KMS-11 (cell line): ENCODE data around the gene ADAMTS12.

Source experiments
- H2AFZ ChIP-seq: fragments of 200-600 bp; sonication (generic); 2 replicates; pipeline ENCODE4 v1.6.1; 2016; ENCODE audit warnings: antibody characterized with exemption, mixed run types, low read depth
- H3K27ac ChIP-seq: fragments of 200-600 bp; sonication (generic); 2 replicates; pipeline ENCODE4 v1.6.1; 2016; ENCODE audit warnings: mild to moderate bottlenecking, mixed run types
- H3K27me3 ChIP-seq: fragments of 200-600 bp; sonication (generic); 2 replicates; pipeline ENCODE4 v1.6.1; 2017; ENCODE audit warnings: mild to moderate bottlenecking, low read depth, mixed run types, moderate library complexity; ENCODE audit not compliant: insufficient read depth
- H3K36me3 ChIP-seq: fragments of 200-600 bp; sonication (generic); 2 replicates; pipeline ENCODE4 v1.6.1; 2017; ENCODE audit warnings: mild to moderate bottlenecking, mixed run types; ENCODE audit not compliant: insufficient read depth
- H3K4me1 ChIP-seq: fragments of 200-600 bp; sonication (generic); 2 replicates; pipeline ENCODE4 v1.6.1; 2016; ENCODE audit warnings: mild to moderate bottlenecking, low read depth, mixed run types; ENCODE audit not compliant: poor library complexity, severe bottlenecking
- H3K4me2 ChIP-seq: fragments of 200-600 bp; sonication (generic); 2 replicates; pipeline ENCODE4 v1.7.0; 2016; ENCODE audit warnings: mild to moderate bottlenecking, mixed run types
- H3K4me3 ChIP-seq: fragments of 200-600 bp; sonication (generic); IDR thresholded peaks from 2 replicates; pipeline ENCODE4 v1.6.1; 2017; ENCODE audit warnings: low read depth, low read length, mixed read lengths; ENCODE audit not compliant: insufficient read depth
- H3K79me2 ChIP-seq: fragments of 200-600 bp; sonication (generic); 2 replicates; pipeline ENCODE4 v1.6.1; 2016; ENCODE audit warnings: low read depth, mixed run types; ENCODE audit not compliant: insufficient read depth
- H3K9ac ChIP-seq: fragments of 200-600 bp; sonication (generic); 2 replicates; pipeline ENCODE4 v1.6.1; 2016; ENCODE audit warnings: mild to moderate bottlenecking, mixed run types
- H4K20me1 ChIP-seq: fragments of 200-600 bp; sonication (generic); 2 replicates; pipeline ENCODE4 v1.6.1; 2016; ENCODE audit warnings: mild to moderate bottlenecking, mixed run types; ENCODE audit not compliant: insufficient read depth
- TF ChIP-seq, protein P1 (sequence below): fragments of 200-600 bp; sonication (generic); conservative IDR thresholded peaks from 2 replicates; pipeline ENCODE4 v1.6.1; 2017; ENCODE audit warnings: low read depth, mild to moderate bottlenecking, antibody characterized with exemption, low read length, moderate library complexity, mixed read lengths

Gene ADAMTS12

DNA sequence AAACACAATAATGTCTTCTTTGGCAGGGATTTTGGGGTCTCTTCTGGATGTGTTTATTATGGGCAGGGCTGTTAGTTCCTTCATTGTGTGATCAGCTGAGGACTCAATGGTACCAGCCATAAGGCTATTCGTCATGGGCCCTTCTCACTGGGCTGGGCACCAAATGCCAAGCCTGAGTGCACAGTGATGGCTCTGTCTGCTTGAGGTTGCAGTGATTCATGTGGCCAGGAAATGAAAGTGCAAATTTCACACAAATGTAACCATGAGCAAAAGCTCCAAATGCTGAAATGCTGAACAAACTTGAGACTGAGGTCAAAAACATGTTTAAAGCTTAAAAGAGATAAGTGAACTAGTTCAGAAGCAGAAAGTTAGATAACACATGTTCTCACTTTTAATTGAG, 260.0 kb downstream of the ADAMTS12 start:
- Histone ChIP-seq H3K4me3 (no peak overlapping the region), H3K27ac (no peak overlapping the region), H2AFZ (no peak overlapping the region), H3K4me1 (peaks cover 12% of the 10 kb centered on the region), H3K9ac (no peak overlapping the region), H3K36me3 (no peaks in the 10 kb centered on the region), H3K4me2 (no peak overlapping the region), H3K79me2 (no peaks in the 10 kb centered on the region), H4K20me1 (no peaks in the 10 kb centered on the region), H3K27me3 (no peaks in the 10 kb centered on the region)
- TF ChIP-seq, protein P1, sequence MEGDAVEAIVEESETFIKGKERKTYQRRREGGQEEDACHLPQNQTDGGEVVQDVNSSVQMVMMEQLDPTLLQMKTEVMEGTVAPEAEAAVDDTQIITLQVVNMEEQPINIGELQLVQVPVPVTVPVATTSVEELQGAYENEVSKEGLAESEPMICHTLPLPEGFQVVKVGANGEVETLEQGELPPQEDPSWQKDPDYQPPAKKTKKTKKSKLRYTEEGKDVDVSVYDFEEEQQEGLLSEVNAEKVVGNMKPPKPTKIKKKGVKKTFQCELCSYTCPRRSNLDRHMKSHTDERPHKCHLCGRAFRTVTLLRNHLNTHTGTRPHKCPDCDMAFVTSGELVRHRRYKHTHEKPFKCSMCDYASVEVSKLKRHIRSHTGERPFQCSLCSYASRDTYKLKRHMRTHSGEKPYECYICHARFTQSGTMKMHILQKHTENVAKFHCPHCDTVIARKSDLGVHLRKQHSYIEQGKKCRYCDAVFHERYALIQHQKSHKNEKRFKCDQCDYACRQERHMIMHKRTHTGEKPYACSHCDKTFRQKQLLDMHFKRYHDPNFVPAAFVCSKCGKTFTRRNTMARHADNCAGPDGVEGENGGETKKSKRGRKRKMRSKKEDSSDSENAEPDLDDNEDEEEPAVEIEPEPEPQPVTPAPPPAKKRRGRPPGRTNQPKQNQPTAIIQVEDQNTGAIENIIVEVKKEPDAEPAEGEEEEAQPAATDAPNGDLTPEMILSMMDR = no peak

DNA sequence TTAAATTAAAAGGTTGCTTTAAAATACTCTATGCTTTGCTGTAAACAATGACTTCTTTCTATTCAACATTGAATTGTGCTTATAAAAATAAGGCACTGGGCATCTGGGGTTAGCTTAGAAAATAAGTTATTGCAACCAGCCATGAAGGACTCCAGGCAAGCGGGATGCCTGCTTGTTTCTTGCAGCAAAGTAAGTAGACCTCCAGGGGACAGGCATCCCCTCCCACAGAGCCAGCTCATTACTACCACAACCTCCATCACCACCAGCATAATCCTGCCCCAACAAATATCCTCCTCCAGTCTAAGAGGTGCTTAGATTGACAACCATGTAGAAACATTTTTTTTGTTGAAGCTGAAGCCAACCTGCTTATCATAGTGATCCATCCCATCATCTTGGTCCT, 260.7 kb downstream of the ADAMTS12 start:
- Histone ChIP-seq H3K9ac (no peak overlapping the region), H3K27me3 (no peaks in the 10 kb centered on the region), H3K4me3 (no peak overlapping the region), H2AFZ (no peak overlapping the region), H3K4me1 (peaks cover 12% of the 10 kb centered on the region), H3K27ac (no peak overlapping the region), H3K4me2 (no peak overlapping the region), H4K20me1 (no peaks in the 10 kb centered on the region), H3K79me2 (no peaks in the 10 kb centered on the region), H3K36me3 (no peaks in the 10 kb centered on the region)
- TF ChIP-seq, protein P1 = no peak

DNA sequence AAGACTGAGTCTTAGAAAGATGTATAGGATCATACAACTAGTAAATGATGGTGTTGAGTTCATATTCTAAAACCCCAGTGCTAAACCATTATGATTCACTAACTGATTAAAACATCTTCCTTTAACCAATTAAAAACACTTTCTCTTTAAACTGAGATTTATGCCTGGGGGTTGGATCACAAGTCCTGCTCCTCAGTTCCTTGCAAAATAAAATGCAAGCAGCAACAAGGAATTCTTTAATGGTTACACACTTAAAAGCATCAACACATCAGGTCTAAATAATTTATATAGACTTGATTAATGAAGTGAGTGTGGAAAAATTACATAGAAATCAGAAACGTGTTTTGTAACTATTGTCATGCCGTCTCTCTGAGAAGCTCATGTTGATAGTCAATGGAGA, 261.8 kb downstream of the ADAMTS12 start:
- Histone ChIP-seq H3K9ac (no peak overlapping the region), H3K79me2 (no peaks in the 10 kb centered on the region), H3K27ac (no peak overlapping the region), H2AFZ (no peak overlapping the region), H3K4me1 (peaks cover 12% of the 10 kb centered on the region), H3K4me3 (no peak overlapping the region), H4K20me1 (no peaks in the 10 kb centered on the region), H3K4me2 (no peak overlapping the region), H3K27me3 (no peaks in the 10 kb centered on the region), H3K36me3 (no peaks in the 10 kb centered on the region)
- TF ChIP-seq, protein P1 = no peak

DNA sequence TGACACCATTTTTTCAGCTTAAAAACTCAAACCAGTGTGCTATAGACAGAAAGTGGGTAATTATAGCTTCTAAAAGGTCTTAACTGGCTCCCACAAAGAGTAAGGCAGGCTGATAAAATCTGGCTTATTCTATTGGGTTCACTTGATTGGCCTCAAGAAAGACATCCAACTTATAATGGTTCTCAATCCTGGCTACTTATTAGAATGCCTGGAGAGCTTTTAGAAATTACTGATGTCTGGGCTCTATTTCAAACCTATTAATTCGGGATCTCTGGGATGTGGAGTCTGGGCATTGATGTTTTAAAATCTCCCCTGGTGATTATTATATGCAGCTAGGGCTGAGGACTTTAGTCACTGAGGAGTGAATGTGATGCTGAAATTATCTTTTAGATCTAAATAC, 263.0 kb downstream of the ADAMTS12 start:
- Histone ChIP-seq H2AFZ (no peak overlapping the region), H3K27me3 (no peaks in the 10 kb centered on the region), H3K9ac (no peak overlapping the region), H3K79me2 (no peaks in the 10 kb centered on the region), H3K27ac (no peak overlapping the region), H4K20me1 (no peaks in the 10 kb centered on the region), H3K36me3 (no peaks in the 10 kb centered on the region), H3K4me2 (no peak overlapping the region), H3K4me3 (no peak overlapping the region), H3K4me1 (peaks cover 12% of the 10 kb centered on the region)
- TF ChIP-seq, protein P1 = no peak
